H1 (cell line): Measurements from ENCODE around the gene ST8SIA2. TPM values are rescaled to one million over a fixed set of nuclear protein-coding genes. Genes with fewer than 3 reads are reported as not detected.

Experiments used
- CTCF ChIA-PET: fragments of 300-600 bp; sonication (Branson Sonifier 250); formaldehyde crosslinking; loops from one replicate; lab custom pipeline; 2021; ENCODE audit not compliant: partially characterized antibody; lab: Charles Lee
- POLR2A ChIA-PET: fragments of 300-600 bp; sonication (Branson Sonifier 250); formaldehyde crosslinking; loops from one replicate; lab custom pipeline; 2021; ENCODE audit warnings: inconsistent platforms; ENCODE audit not compliant: partially characterized antibody; lab: Charles Lee
- DNase-seq, 2 experiments: peaks; one replicate each; pipeline versions ENCODE4 v3.0.0 to v3.0.0-alpha.2; 2010 to 2022; ENCODE audit warnings: low spot score in 2 of 2, low read depth in 1 of 2, mixed read lengths in 1 of 2
- FAIRE-seq: peaks from 2 replicates; lab custom pipeline; 2011; peaks lifted over from hg19 to GRCh38; lab: Jason Lieb, UNC
- H2AFZ ChIP-seq: 2 replicates; pipeline ENCODE4 v1.8.1; 2012; ENCODE audit warnings: low read length, inconsistent platforms
- H2AK5ac ChIP-seq: 2 replicates; pipeline ENCODE4 v1.6.1; 2013; ENCODE audit warnings: low read depth, low read length
- H2BK120ac ChIP-seq: replicated peaks from 2 replicates; pipeline ENCODE3; 2013; ENCODE audit warnings: low read depth, low read length, inconsistent platforms
- H2BK12ac ChIP-seq: 2 replicates; pipeline ENCODE4 v1.6.1; 2013; ENCODE audit warnings: low read depth, low read length
- H2BK15ac ChIP-seq: 2 replicates; pipeline ENCODE4 v1.6.1; 2013; ENCODE audit warnings: low read length
- H2BK20ac ChIP-seq: 2 replicates; pipeline ENCODE4 v1.6.1; 2013; ENCODE audit warnings: low read length
- H2BK5ac ChIP-seq: 2 replicates; pipeline ENCODE4 v1.6.1; 2013; ENCODE audit warnings: low read depth, low read length
- H3K14ac ChIP-seq: 2 replicates; pipeline ENCODE4 v1.6.1; 2013; ENCODE audit warnings: inconsistent platforms; ENCODE audit not compliant: insufficient read length
- H3K18ac ChIP-seq: 2 replicates; pipeline ENCODE4 v1.6.1; 2013; ENCODE audit warnings: low read length; ENCODE audit errors: extremely low read depth
- H3K23ac ChIP-seq: 2 replicates; pipeline ENCODE4 v1.6.1; 2013; ENCODE audit warnings: inconsistent platforms; ENCODE audit not compliant: insufficient read length
- H3K23me2 ChIP-seq: 2 replicates; pipeline ENCODE4 v1.6.1; 2013; ENCODE audit warnings: low read depth, low read length
- H3K27ac ChIP-seq: 2 replicates; pipeline ENCODE4 v1.6.1; 2011; ENCODE audit warnings: low read depth, low read length, inconsistent platforms
- H3K27me3 ChIP-seq, 4 experiments: replicated peaks in 1 of 4; 1 replicate in 1 of 4; 2 replicates in 3 of 4; pipeline versions ENCODE4 v1.6.1 to v1.8.1; 2011 to 2013; ENCODE audit warnings: low read length in 3 of 4, mild to moderate bottlenecking in 3 of 4, inconsistent platforms in 2 of 4, mixed read lengths in 2 of 4, moderate library complexity in 1 of 4; ENCODE audit not compliant: control insufficient read depth in 3 of 4, insufficient read depth in 3 of 4; ENCODE audit errors: extremely low read depth in 1 of 4
- H3K36me3 ChIP-seq, 4 experiments: 2 replicates each; pipeline versions ENCODE4 v1.6.1 to v1.8.1; 2011 to 2013; ENCODE audit warnings: mild to moderate bottlenecking in 4 of 4, low read length in 3 of 4, moderate library complexity in 2 of 4, control low read depth in 1 of 4, inconsistent platforms in 1 of 4; ENCODE audit not compliant: insufficient read depth in 4 of 4, control insufficient read depth in 2 of 4
- H3K4ac ChIP-seq: replicated peaks from 2 replicates; pipeline ENCODE3; 2013; ENCODE audit warnings: low read length, low read depth, mixed read lengths, inconsistent platforms; ENCODE audit not compliant: insufficient read length
- H3K4me1 ChIP-seq, 4 experiments: replicated peaks in 1 of 4; 1 replicate in 1 of 4; 2 replicates in 3 of 4; pipeline versions ENCODE4 v1.6.1 to v1.8.1; 2011 to 2013; ENCODE audit warnings: low read length in 3 of 4, inconsistent platforms in 2 of 4, mixed read lengths in 1 of 4; ENCODE audit not compliant: insufficient read depth in 4 of 4, control insufficient read depth in 3 of 4
- H3K4me2 ChIP-seq, 2 experiments: 2 replicates each; pipeline versions ENCODE4 v1.6.1 to v1.8.1; 2011 to 2013; ENCODE audit warnings: low read depth in 2 of 2, low read length in 2 of 2, control low read depth in 1 of 2, inconsistent platforms in 1 of 2, mild to moderate bottlenecking in 1 of 2; ENCODE audit not compliant: insufficient read depth in 1 of 2
- H3K4me3 ChIP-seq, 4 experiments: fragments of 200-600, 300-600 bp in 1 of 4; sonication (generic), shearing (Covaris generic), sonication (Bioruptor Twin) in 1 of 4; 2 replicates each; pipeline versions ENCODE4 v1.5.1 to v1.8.1; 2011 to 2016; ENCODE audit warnings: low read length in 4 of 4, low read depth in 3 of 4, control low read depth in 2 of 4, inconsistent platforms in 2 of 4, mild to moderate bottlenecking in 2 of 4, mixed read lengths in 1 of 4, moderate library complexity in 1 of 4; ENCODE audit not compliant: insufficient read depth in 2 of 4; ENCODE audit errors: extremely low read depth in 1 of 4
- H3K56ac ChIP-seq: replicated peaks from 2 replicates; pipeline ENCODE3; 2013; ENCODE audit warnings: low read depth, mild to moderate bottlenecking, mixed read lengths, low read length, inconsistent platforms; ENCODE audit not compliant: insufficient read length
- H3K79me1 ChIP-seq: 2 replicates; pipeline ENCODE4 v1.6.1; 2013; ENCODE audit warnings: low read depth, low read length, control low read depth
- H3K79me2 ChIP-seq, 2 experiments: 2 replicates each; pipeline versions ENCODE4 v1.6.1 to v1.8.1; 2012 to 2013; ENCODE audit warnings: low read length in 2 of 2, mild to moderate bottlenecking in 2 of 2, inconsistent platforms in 1 of 2; ENCODE audit not compliant: insufficient read depth in 2 of 2, control insufficient read depth in 1 of 2
- H3K9ac ChIP-seq, 4 experiments: replicated peaks in 1 of 4; 1 replicate in 1 of 4; 2 replicates in 3 of 4; pipeline versions ENCODE4 v1.6.1 to v1.8.1; 2011 to 2013; ENCODE audit warnings: low read depth in 3 of 4, low read length in 3 of 4, control low read depth in 2 of 4, mild to moderate bottlenecking in 2 of 4, moderate library complexity in 2 of 4, inconsistent platforms in 1 of 4; ENCODE audit errors: extremely low read depth in 1 of 4
- H3K9me3 ChIP-seq, 2 experiments: 2 replicates each; pipeline versions ENCODE4 v1.6.1 to v1.8.1; 2012 to 2013; ENCODE audit warnings: mild to moderate bottlenecking in 2 of 2, moderate library complexity in 2 of 2, control low read depth in 1 of 2, inconsistent platforms in 1 of 2, low read depth in 1 of 2, low read length in 1 of 2, mixed read lengths in 1 of 2; ENCODE audit not compliant: insufficient read depth in 2 of 2
- H4K20me1 ChIP-seq, 2 experiments: replicated peaks in 1 of 2; 2 replicates each; pipeline versions ENCODE3 to v1.8.1; 2011 to 2013; ENCODE audit warnings: inconsistent platforms in 2 of 2, low read length in 2 of 2, mild to moderate bottlenecking in 1 of 2; ENCODE audit not compliant: insufficient read depth in 2 of 2, control insufficient read depth in 1 of 2
- H4K5ac ChIP-seq: 2 replicates; pipeline ENCODE4 v1.6.1; 2013; ENCODE audit warnings: low read length, low read depth, mixed read lengths, inconsistent platforms; ENCODE audit not compliant: insufficient read length
- H4K8ac ChIP-seq: 2 replicates; pipeline ENCODE4 v1.8.0; 2013; ENCODE audit warnings: mild to moderate bottlenecking, moderate library complexity, low read length, inconsistent platforms; ENCODE audit not compliant: insufficient read depth; ENCODE audit errors: extremely low read depth
- H4K91ac ChIP-seq: replicated peaks from 2 replicates; pipeline ENCODE3; 2013; ENCODE audit warnings: low read length, mixed read lengths, inconsistent platforms; ENCODE audit not compliant: insufficient read length
- BCL11A ChIP-seq, 2 experiments: IDR thresholded peaks; one replicate each; pipeline ENCODE4 v1.6.1; 2011; ENCODE audit warnings: low read depth in 2 of 2, low read length in 2 of 2, mild to moderate bottlenecking in 2 of 2
- BRCA1 ChIP-seq: IDR thresholded peaks from 2 replicates; pipeline ENCODE4 v1.6.1; 2012; ENCODE audit warnings: low read depth, low read length, improper control_type of control experiment
- GTF2F1 ChIP-seq: IDR thresholded peaks from 2 replicates; pipeline ENCODE4 v1.6.1; 2012; ENCODE audit warnings: low read depth, low read length, improper control_type of control experiment, borderline replicate concordance
- PHF8 ChIP-seq: fragments of 200-600 bp; sonication (generic); conservative IDR thresholded peaks from 2 replicates; pipeline ENCODE4 v1.7.1; 2012; ENCODE audit warnings: low read depth, mild to moderate bottlenecking, inconsistent platforms, low read length, moderate library complexity
- SIX5 ChIP-seq: IDR thresholded peaks from 2 replicates; pipeline ENCODE4 v1.6.1; 2011; ENCODE audit warnings: mild to moderate bottlenecking, low read depth, low read length
- YY1 ChIP-seq: IDR thresholded peaks from 2 replicates; pipeline ENCODE4 v1.6.1; 2011; ENCODE audit warnings: low read depth, mild to moderate bottlenecking, low read length
- WGBS, 2 experiments: shearing (Covaris generic) in 1 of 2; methylation state at CpG; one replicate each; pipeline versions ENCODE4 v1.1.6 to v1.1.7; 2013 to 2015; ENCODE audit warnings: low lambda C conversion rate in 2 of 2, mixed read lengths in 2 of 2, inconsistent platforms in 1 of 2, low coverage in 1 of 2, missing lambda C conversion rate in 1 of 2; ENCODE audit not compliant: insufficient replicate concordance in 2 of 2, insufficient coverage in 1 of 2, insufficient read length in 1 of 2; ENCODE audit errors: extremely low coverage in 1 of 2, missing lambda C conversion rate in 1 of 2; 5-methylcytosine and 5-hydroxymethylcytosine counted together
- polyA plus RNA-seq, 7 experiments: library from polyadenylated mRNA; depleted of rRNA in 3 of 7; stranded (reverse) in 5 of 7; unstranded in 2 of 7; fragments of >200 nt in 5 of 7; fragments of 200-250 nt in 2 of 7; gene quantifications; 1 replicate in 5 of 7; 2 replicates in 1 of 7; 4 replicates in 1 of 7; pipeline versions ENCODE4 v1.2.1 to v1.2.3, GENCODE V29; 2011 to 2013; ENCODE audit warnings: missing spikeins in 2 of 7, mixed read lengths in 2 of 7
- total RNA-seq: library from RNA; stranded (reverse); fragmentation: NEBNext Ultra II Directional; extraction: Animal tissue kit (Norgen Biotek cat#: 25700); gene quantifications from 2 replicates; pipeline ENCODE4 v1.2.1, GENCODE V29; 2021

ST8SIA2 gene
- total and polyA plus RNA-seq, 2 of the 8 experiments (the other 6 are each of a cell fraction or from before 2014, with no cell fraction given) = 3.0 to 4.5 TPM

GRCh38 chr15:92355307-92355706 lies 38.4 kb upstream of the ST8SIA2 start:
- Histone ChIP-seq H2AFZ (no peak overlapping the region), H4K91ac (no peak overlapping the region), H3K4me2 (no peak overlapping the region), H3K18ac (no peak overlapping the region), H2BK120ac (peak overlapping the region; percentile 35), H3K4me3 (no peak overlapping the region), H2BK15ac (no peak overlapping the region), H2AK5ac (no peak overlapping the region), H2BK12ac (no peak overlapping the region), H3K79me1 (no peaks in the 10 kb centered on the region), H3K36me3 (no peaks in the 10 kb centered on the region), H4K5ac (no peak overlapping the region), H3K4me1 (no peaks in the 10 kb centered on the region; a peak in 1 of 7 replicates), H2BK20ac (no peak overlapping the region), H3K27me3 (no peaks in the 10 kb centered on the region; a peak in 1 of 7 replicates), H3K14ac (no peak overlapping the region), H3K56ac (no peak overlapping the region), H2BK5ac (no peak overlapping the region), H3K9ac (no peak overlapping the region), H3K27ac (no peak overlapping the region), H3K23me2 (no peaks in the 10 kb centered on the region), H3K4ac (no peak overlapping the region), H3K23ac (no peak overlapping the region), H3K79me2 (no peaks in the 10 kb centered on the region), H3K9me3 (no peaks in the 10 kb centered on the region), H4K8ac (no peak overlapping the region), H4K20me1 (no peaks in the 10 kb centered on the region)
- CTCF ChIA-PET = interaction anchor here (1.7 kb wide), 1 partner anchor 8 kb away, joined by 5 read pairs; no protein-coding TSS in a partner anchor
- POLR2A ChIA-PET = interaction anchor here (0.7 kb wide), 1 partner anchor 9 kb away, joined by 3 read pairs; no protein-coding TSS in a partner anchor
- TF ChIP-seq YY1 = no peak
- no peak for TF ChIP-seq BRCA1
- no peak for TF ChIP-seq SIX5
- no peak for TF ChIP-seq GTF2F1
- TF ChIP-seq BCL11A (IDR thresholded peaks at IDR 0.05; ENCODE audit: low read depth in 2 of 2, low read length in 2 of 2) = no peak
- TF ChIP-seq PHF8 = no peak
- DNase-seq (no peak), FAIRE-seq (no peak)
- 94% methylated on average over 3 of the region's 3 CpGs; no CpG with 5 or more reads in 1 of the 2 experiments for WGBS, 2 experiments
